Activated T-helper 1 cell treated with anti-CD3 and anti-CD28 coated beads, Interleukin-2, amount 50 U/mL, for 16 hours (primary cell): ENCODE data around the gene HABP2.
A peak's percentile ranks its signal among the peaks of the same experiment; 100 is the strongest.

Experiments used
- DNase-seq, 2 donors: peaks; one replicate each; pipeline ENCODE4 v3.0.0-alpha.2; 2020; ENCODE audit warnings: low read depth in 1 of 2, low spot score in 1 of 2

The HABP2 gene

GRCh38 chr10:113555751-113556150, 2.9 kb downstream of the HABP2 start:
- DNase-seq = no peak

GRCh38 chr10:113557424-113557862, 4.6 kb downstream of the HABP2 start:
- no peak for DNase-seq

- no peak for DNase-seq
Observed at GRCh38 chr10:113557903-113558321, 5.1 kb downstream of the HABP2 start.

GRCh38 chr10:113560071-113560470, 7.2 kb downstream of the HABP2 start:
- DNase-seq = no peak

GRCh38 chr10:113561214-113561613, 8.4 kb downstream of the HABP2 start:
- DNase-seq = no peak

- DNase-seq = no peak
Observed at GRCh38 chr10:113562069-113562468, 9.2 kb downstream of the HABP2 start.

GRCh38 chr10:113562704-113563103, 9.9 kb downstream of the HABP2 start:
- no peak for DNase-seq

GRCh38 chr10:113563306-113564088, 10.6 kb downstream of the HABP2 start:
- peak; percentile 32 to 48 for DNase-seq

- DNase-seq = no peak
Observed at GRCh38 chr10:113565364-113565763, 12.5 kb downstream of the HABP2 start.

GRCh38 chr10:113566888-113567287, 14.0 kb downstream of the HABP2 start:
- DNase-seq = no peak

GRCh38 chr10:113569576-113569975, 16.7 kb downstream of the HABP2 start:
- no peak for DNase-seq

- DNase-seq = no peak
Observed at GRCh38 chr10:113572520-113573290, 19.9 kb downstream of the HABP2 start.

GRCh38 chr10:113573368-113573767, 20.5 kb downstream of the HABP2 start:
- no peak for DNase-seq

GRCh38 chr10:113576852-113577251, 24.0 kb downstream of the HABP2 start:
- DNase-seq = no peak

GRCh38 chr10:113578773-113579172, 25.9 kb downstream of the HABP2 start:
- no peak for DNase-seq

- DNase-seq = no peak
Observed at GRCh38 chr10:113581092-113581491, 28.2 kb downstream of the HABP2 start.

GRCh38 chr10:113583571-113583970, 30.7 kb downstream of the HABP2 start:
- DNase-seq = no peak

GRCh38 chr10:113585949-113586348, 33.1 kb downstream of the HABP2 start:
- DNase-seq = no peak

GRCh38 chr10:113589201-113589770, 36.4 kb downstream of the HABP2 start:
- no peak for DNase-seq

GRCh38 chr10:113590581-113590980, 37.7 kb downstream of the HABP2 start:
- no peak for DNase-seq

- no peak for DNase-seq
Observed at GRCh38 chr10:113592380-113592779, 39.5 kb downstream of the HABP2 start.

- DNase-seq = no peak
Observed at GRCh38 chr10:113594652-113595051, 41.8 kb downstream of the HABP2 start.
